WERI-Rb-1 (cell line): ENCODE data around the gene PPCDC.

ENCODE experiments used
- DNase-seq: peaks from one replicate; pipeline ENCODE4 v3.0.0-alpha.2; 2020
- H3K27ac ChIP-seq: fragments of 250-450 bp; sonication (Bioruptor Pico); 2 replicates; pipeline ENCODE4 v1.5.1; 2020; ENCODE audit warnings: mild to moderate bottlenecking, moderate library complexity
- H3K27me3 ChIP-seq: fragments of 250-450 bp; sonication (Bioruptor Pico); 2 replicates; pipeline ENCODE4 v1.5.1; 2021; ENCODE audit warnings: mild to moderate bottlenecking, low read depth, moderate library complexity; ENCODE audit not compliant: insufficient read depth, severe bottlenecking
- H3K36me3 ChIP-seq: fragments of 250-450 bp; sonication (Bioruptor Pico); 2 replicates; pipeline ENCODE4 v1.5.1; 2020; ENCODE audit warnings: mild to moderate bottlenecking, moderate library complexity
- H3K4me3 ChIP-seq: 2 replicates; pipeline ENCODE4 v1.5.1; 2011; ENCODE audit warnings: low read depth, mild to moderate bottlenecking, control low read depth, low read length
- H3K9me3 ChIP-seq: fragments of 250-450 bp; sonication (Bioruptor Pico); 2 replicates; pipeline ENCODE4 v1.5.1; 2021; ENCODE audit warnings: mild to moderate bottlenecking, moderate library complexity; ENCODE audit not compliant: severe bottlenecking
- TF ChIP-seq, protein P1 (sequence below): IDR thresholded peaks from 2 replicates; pipeline ENCODE4 v1.5.1; 2011; ENCODE audit warnings: low read depth, mild to moderate bottlenecking, control low read depth, inconsistent platforms, low read length

Gene PPCDC

DNA sequence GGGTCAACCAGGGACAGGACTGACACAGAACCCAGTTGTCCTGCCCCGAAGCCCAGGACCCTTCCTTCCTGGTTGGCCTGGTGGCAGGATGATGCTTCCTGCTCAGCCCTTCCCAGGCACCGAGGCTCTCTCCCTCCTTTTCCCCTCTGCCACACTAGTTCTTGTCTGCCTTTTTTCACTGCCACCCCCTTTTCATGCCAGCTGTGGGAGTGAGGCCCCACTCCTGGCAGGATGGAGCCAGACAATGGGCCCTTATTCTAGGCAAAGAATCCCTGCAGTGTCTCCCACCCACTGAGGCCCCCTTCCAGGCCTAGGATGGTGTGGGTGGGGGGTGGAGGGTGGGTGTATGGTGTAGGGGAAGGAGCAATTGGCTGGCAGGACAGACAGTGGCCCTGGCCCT lies 29.2 kb upstream of the PPCDC start:
- H3K27ac ChIP-seq: no peak overlapping the region
- H3K4me3 ChIP-seq: no peak overlapping the region; the same call in 1 of the 2 replicates
- no peak for DNase-seq
- TF ChIP-seq, protein P1, sequence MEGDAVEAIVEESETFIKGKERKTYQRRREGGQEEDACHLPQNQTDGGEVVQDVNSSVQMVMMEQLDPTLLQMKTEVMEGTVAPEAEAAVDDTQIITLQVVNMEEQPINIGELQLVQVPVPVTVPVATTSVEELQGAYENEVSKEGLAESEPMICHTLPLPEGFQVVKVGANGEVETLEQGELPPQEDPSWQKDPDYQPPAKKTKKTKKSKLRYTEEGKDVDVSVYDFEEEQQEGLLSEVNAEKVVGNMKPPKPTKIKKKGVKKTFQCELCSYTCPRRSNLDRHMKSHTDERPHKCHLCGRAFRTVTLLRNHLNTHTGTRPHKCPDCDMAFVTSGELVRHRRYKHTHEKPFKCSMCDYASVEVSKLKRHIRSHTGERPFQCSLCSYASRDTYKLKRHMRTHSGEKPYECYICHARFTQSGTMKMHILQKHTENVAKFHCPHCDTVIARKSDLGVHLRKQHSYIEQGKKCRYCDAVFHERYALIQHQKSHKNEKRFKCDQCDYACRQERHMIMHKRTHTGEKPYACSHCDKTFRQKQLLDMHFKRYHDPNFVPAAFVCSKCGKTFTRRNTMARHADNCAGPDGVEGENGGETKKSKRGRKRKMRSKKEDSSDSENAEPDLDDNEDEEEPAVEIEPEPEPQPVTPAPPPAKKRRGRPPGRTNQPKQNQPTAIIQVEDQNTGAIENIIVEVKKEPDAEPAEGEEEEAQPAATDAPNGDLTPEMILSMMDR: no peak
- H3K36me3 ChIP-seq: peaks cover 10% of the 10 kb centered on the region
- no peaks in the 10 kb centered on the region for H3K27me3 ChIP-seq
- peaks cover 5% of the 10 kb centered on the region for H3K9me3 ChIP-seq

GRCh38 chr15:74994685-74995084 lies 28.7 kb upstream of the PPCDC start:
- peak overlapping the region; percentile 95 for H3K27ac ChIP-seq
- H3K9me3 ChIP-seq: peaks cover 5% of the 10 kb centered on the region
- H3K27me3 ChIP-seq: no peaks in the 10 kb centered on the region
- peaks cover 10% of the 10 kb centered on the region for H3K36me3 ChIP-seq
- peak overlapping the region; percentile 84 for H3K4me3 ChIP-seq
- DNase-seq: no peak
- TF ChIP-seq, protein P1: no peak

DNA sequence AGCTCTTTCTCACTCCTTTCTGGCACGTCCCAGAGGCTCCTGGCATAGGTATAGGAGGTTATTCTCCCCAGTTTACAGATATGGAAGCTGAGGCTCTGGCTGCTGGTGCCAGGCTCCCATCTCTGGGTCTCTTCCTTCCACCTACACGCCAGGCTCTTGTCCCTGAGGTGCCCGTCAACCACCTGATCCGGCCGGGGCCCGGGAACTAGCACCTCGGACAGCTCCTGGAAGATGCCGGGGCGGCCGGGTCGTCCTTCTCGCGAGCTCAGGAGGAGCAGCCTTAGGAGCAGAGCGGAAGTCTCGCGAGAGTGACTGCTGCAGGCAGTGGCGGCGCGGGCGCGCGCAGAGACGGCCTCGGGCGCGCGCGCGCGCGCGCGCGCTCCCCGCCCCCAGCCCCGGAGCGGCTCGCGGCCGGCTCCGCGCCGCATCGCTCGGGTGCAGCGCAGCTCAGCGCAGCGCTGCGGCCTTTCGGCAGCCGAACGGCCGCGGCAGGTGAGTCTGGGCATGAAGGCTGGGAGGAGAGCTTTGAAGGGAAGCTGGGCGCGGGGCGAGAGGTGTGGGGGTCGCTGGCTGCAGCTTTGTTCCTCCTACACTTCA lies 28.1 kb upstream of the PPCDC start, which contains the start of gene SCAMP5:
Gene SCAMP5 (plus strand): TSS at position 382 of the 597 bp plus-strand sequence. CDS start 16,277 bp downstream, outside the sequence.
- Histone ChIP-seq H3K27me3 (no peaks in the 10 kb centered on the region), H3K4me3 (peak within 1 kb of the TSS; percentile 84), H3K9me3 (peaks cover 5% of the 10 kb centered on the region), H3K36me3 (peaks cover 10% of the 10 kb centered on the region), H3K27ac (peak within 1 kb of the TSS; percentile 95)
- TF ChIP-seq, protein P1: no peak
- DNase-seq: peak; percentile 98

DNA sequence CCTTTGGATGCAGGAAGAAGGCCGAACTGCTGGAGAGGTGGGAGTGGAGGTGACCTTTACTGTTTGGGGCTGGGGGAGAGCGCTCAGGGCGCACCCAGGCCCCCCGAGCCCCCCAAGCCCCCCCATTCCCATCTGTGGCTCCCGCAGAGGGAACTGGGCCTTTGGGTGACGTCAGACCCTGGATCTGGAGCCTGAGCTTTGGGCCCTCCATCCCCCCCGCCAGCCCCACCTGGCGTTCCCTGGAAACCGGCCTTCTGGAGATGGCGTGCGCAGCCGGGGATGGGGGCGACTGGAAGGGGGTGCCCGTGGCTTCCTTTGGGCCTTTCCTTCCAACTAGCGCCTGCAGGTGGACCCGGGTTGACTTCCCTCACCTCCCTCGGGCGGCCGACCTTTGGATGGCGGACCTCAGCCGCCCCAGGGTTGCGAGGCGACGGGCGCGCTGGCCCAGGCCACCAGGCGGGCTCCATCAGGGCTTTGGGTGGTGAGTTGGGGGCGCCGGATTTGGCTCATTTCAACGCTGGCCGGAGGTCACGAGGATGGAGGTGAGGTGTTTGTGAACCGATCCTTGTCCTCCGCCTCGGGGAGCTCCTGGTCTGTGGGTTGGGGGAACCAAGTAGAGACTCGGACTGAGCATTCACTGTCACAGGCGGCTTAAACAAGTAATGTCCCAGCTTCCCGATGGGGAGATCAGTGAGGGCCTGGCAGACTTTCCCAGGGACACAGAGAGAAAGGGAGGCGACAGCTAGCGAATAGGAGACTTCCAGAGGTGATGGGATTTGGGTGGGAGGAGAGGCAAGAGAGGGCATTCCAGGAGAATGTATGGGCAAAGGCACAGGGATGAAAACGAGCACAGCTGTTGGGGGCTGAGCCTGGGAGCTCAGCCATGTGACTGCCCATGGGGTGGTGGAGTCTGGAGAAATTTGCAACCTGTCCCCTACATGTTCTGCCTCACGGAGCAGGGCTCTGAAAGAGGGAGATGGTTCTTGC lies 27.3 kb upstream of the PPCDC start:
- peak overlapping the region; percentile 84 for H3K4me3 ChIP-seq
- DNase-seq: peak; percentile 78
- no peaks in the 10 kb centered on the region for H3K27me3 ChIP-seq
- TF ChIP-seq, protein P1: no peak
- peaks cover 10% of the 10 kb centered on the region for H3K36me3 ChIP-seq
- peaks cover 5% of the 10 kb centered on the region for H3K9me3 ChIP-seq
- H3K27ac ChIP-seq: peak overlapping the region; percentile 95

- H3K9me3 ChIP-seq: peaks cover 3% of the 10 kb centered on the region
- TF ChIP-seq, protein P1: no peak
- peak; percentile 20 for DNase-seq
- H3K36me3 ChIP-seq: peaks cover 10% of the 10 kb centered on the region
- H3K27ac ChIP-seq: no peak overlapping the region
- H3K27me3 ChIP-seq: no peaks in the 10 kb centered on the region
- H3K4me3 ChIP-seq: no peak overlapping the region
Measured at GRCh38 chr15:74997141-74997540, 26.2 kb upstream of the PPCDC start.
